ENCODE measurements around the gene COL4A5. TPM values are rescaled to one million over a fixed set of nuclear protein-coding genes. Genes with fewer than 3 reads are reported as not detected.
"Not testable (repeated sequence)": the region's sequence is repeated elsewhere in the genome, so short reads cannot be mapped to it uniquely, and the experiment has no call there.

The COL4A5 gene
- 26.0 TPM for total RNA-seq
- long read RNA-seq, full-length matches to known transcripts, result 2 of 10 reads
- long read RNA-seq, partial matches to known transcripts, result 3 of 10 reads
- long read RNA-seq, other reads (novel, unspliced or antisense), result 5 of 10 reads

DNA sequence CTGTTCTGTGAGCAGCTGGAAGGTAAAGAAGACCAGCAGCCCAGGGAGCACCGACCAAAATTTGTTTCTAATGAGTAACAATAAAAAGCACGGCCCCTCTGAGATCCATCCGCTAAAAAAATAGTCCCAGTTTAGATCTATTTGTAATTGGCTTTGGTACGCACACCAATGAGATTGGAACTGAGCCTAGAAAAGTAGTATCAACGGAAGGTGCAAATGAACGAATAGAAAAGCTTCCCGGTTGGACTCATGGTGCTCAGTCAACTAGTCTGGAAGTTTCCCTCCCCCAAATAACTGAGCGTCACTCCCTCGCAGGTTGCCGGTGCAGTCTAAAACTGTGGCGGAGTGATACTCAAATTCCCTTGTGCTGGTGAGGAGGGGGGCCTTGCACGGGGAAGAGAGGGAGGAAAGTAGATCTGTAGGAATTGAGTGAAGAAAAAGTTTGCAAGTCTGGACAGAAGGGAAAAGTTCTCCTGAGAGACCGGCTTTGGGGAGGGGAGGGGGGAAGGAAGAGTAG, at the start of gene COL4A5:
Gene COL4A5 (plus strand): TSS at position 413 of the 517 bp plus-strand sequence. CDS start 288 bp downstream, outside the sequence.
- intact Hi-C loops (cut with DNase I), result no loop called here
- no peaks in the 10 kb centered on the region for H3K27me3 ChIP-seq (ENCODE audit: low read depth)
- ATAC-seq (peak; percentile 78 to 91), DNase-seq (peak; percentile 43)
- TF ChIP-seq, protein P1, sequence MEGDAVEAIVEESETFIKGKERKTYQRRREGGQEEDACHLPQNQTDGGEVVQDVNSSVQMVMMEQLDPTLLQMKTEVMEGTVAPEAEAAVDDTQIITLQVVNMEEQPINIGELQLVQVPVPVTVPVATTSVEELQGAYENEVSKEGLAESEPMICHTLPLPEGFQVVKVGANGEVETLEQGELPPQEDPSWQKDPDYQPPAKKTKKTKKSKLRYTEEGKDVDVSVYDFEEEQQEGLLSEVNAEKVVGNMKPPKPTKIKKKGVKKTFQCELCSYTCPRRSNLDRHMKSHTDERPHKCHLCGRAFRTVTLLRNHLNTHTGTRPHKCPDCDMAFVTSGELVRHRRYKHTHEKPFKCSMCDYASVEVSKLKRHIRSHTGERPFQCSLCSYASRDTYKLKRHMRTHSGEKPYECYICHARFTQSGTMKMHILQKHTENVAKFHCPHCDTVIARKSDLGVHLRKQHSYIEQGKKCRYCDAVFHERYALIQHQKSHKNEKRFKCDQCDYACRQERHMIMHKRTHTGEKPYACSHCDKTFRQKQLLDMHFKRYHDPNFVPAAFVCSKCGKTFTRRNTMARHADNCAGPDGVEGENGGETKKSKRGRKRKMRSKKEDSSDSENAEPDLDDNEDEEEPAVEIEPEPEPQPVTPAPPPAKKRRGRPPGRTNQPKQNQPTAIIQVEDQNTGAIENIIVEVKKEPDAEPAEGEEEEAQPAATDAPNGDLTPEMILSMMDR (IDR thresholded peaks at IDR 0.05), result no peak
- H3K4me1 ChIP-seq, result no peaks in the 10 kb centered on the region
- H3K27ac ChIP-seq, result peak within 1 kb of the TSS; percentile 11
- H3K9me3 ChIP-seq, result no peaks in the 10 kb centered on the region
- peak within 1 kb of the TSS; percentile 50 for H3K4me3 ChIP-seq
- H3K36me3 ChIP-seq, result no peaks in the 10 kb centered on the region

DNA sequence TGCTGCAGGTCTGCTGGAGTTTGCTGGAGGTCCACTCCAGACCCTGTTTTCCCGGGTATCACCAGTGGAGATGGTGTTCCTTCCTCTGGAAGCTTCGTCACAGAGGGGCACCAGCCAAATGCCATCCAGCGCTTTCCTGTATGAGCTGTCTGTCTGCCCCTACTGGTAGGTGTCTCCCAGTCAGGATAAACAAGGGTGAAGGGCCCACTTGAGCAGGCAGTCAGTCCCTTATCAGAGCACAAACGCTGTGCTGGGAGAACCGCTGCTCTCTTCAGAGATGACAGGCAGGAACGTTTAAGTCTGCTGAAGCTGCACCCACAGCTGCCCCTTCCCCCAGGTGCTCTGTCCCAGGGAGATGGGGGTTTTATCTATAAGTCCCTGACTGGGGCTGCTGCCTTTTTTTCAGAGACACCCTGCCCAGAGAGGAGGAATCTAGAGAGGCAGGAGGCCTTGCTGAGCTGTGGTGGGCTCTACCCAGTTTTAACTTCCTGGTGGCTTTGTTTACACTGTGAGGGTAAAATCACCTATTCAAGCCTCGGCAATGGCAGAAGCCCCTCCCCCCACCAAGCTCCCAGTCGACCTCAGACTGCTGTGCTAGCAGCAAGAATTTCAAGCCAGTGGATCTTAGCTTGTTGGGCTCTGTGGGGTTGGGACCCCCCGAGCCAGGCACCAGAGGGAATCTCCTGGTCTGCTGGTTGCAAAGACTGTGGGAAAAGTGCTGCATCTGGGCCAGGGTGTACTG, 48.5 kb upstream of the COL4A5 start:
- H3K36me3 ChIP-seq; H3K27me3 ChIP-seq (ENCODE audit: low read depth); intact Hi-C loops (cut with DNase I); H3K27ac ChIP-seq; DNase-seq; H3K4me1 ChIP-seq; ATAC-seq; H3K4me3 ChIP-seq; H3K9me3 ChIP-seq: not testable (repeated sequence)

DNA sequence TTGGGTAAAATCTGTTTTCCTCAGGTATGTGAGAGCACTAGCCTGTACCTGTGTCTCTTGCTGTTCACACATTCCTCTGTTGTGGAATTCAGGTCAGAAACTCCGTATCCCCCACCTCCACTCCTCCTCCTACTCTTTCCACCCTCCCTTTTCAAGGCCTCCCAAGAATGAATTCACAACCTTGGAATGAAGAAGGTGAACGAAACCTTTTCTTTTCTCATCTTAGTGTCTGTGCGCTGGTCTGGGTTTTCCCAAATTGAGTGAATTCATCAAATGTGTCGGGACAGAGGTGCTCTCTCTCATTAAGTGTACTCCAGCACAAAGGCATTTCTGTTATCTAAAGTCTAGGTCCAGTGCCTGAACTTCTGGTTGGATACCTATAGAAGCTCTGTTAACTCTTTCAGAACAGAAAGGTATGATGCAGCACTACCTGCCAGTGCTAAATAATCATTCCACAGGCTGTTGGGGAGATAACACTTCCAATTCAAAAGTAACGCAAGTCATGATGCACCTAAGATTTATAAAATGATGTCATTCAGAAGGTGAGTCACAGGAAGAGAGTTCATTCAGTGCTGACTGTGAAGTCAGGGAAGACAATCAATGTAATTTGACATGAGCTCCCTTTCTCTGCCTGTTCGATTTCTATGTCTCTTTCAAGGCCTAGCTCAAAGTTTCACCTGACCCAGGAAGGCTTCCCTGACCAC, 43.3 kb upstream of the COL4A5 start:
- no peak overlapping the region for H3K4me3 ChIP-seq
- no peak overlapping the region for H3K27ac ChIP-seq
- no peaks in the 10 kb centered on the region for H3K27me3 ChIP-seq (ENCODE audit: low read depth)
- no peaks in the 10 kb centered on the region for H3K4me1 ChIP-seq
- ATAC-seq (peak in 1 of 2 donors; percentile 81), DNase-seq (no peak)
- intact Hi-C loops (cut with DNase I), result no loop called here
- H3K36me3 ChIP-seq, result no peaks in the 10 kb centered on the region
- TF ChIP-seq, protein P1 (IDR thresholded peaks at IDR 0.05), result no peak
- H3K9me3 ChIP-seq, result no peaks in the 10 kb centered on the region

DNA sequence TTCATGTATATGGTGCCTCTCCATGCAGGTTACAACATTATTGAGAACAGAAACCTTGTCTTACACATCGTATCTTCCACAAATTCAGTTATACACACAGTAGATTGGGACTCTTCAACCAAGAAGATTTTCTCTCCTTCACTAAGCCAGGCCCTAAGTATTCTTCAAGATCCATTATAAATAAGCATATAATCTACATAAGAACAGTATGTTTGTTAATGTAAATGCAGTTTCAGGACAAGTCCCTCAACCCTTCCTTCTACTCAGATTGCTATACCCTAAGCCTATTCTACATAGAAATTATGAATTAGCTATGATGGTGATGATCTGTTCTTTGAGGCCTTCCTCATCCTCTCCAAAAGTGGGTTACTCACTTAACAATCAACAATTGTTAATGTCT, 42.7 kb upstream of the COL4A5 start:
- H3K36me3 ChIP-seq, result no peaks in the 10 kb centered on the region
- intact Hi-C loops (cut with DNase I), result no loop called here

DNA sequence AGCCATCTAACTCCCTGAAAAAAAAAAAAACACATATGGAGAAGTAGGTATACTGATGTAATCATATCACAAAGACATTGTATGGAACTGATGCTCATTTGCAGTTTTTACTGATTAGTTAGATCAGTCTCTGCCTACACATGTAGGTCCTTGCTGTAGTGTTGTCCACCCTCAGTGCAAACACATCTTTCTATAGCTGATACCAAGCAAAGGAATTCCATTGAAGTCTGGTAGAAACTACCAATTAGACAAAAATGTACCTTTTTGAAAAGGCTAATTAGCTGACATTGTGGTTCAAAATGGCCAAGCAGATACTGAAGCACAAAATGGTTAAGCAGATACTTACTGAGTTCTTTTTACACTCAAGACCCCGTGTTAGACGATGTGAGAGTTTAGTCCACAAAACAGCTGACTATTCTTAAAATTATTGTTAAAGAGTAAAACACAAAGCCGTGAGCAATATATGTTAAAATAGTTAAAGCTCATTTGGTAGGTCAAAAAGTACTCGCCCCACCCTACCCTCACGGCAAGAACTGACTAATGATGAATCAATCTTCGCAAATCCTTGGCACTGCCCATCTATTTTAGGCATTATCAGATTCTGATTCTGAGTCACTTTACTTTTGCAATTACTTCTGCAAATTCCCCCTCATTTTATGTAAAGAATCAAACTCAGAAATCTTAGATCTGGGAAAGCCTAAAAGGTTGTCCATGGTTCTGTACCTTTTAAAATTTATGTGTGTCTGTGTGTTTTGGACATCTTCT, 41.8 kb upstream of the COL4A5 start:
- H3K4me3 ChIP-seq, result no peak overlapping the region
- H3K36me3 ChIP-seq, result no peaks in the 10 kb centered on the region
- no peaks in the 10 kb centered on the region for H3K4me1 ChIP-seq
- ATAC-seq (no peak), DNase-seq (no peak)
- no peak overlapping the region for H3K27ac ChIP-seq
- no peaks in the 10 kb centered on the region for H3K9me3 ChIP-seq
- no peaks in the 10 kb centered on the region for H3K27me3 ChIP-seq (ENCODE audit: low read depth)
- intact Hi-C loops (cut with DNase I), result no loop called here
- TF ChIP-seq, protein P1 (IDR thresholded peaks at IDR 0.05), result no peak

More for the DNA sequence above, 42.7 kb upstream of the COL4A5 start:
- ATAC-seq (no peak), DNase-seq (no peak)
- TF ChIP-seq, protein P1 (IDR thresholded peaks at IDR 0.05), result no peak
- Histone ChIP-seq H3K27ac (no peak overlapping the region), H3K9me3 (no peaks in the 10 kb centered on the region), H3K4me1 (no peaks in the 10 kb centered on the region), H3K27me3 (ENCODE audit: low read depth) (no peaks in the 10 kb centered on the region), H3K4me3 (no peak overlapping the region)
